A549 treated with GW870086 at 1 μM for 4 hours (cell line): ENCODE measurements around the gene TJP3. TPM values are rescaled to one million over a fixed set of nuclear protein-coding genes. Genes with fewer than 3 reads are reported as not detected.

ENCODE experiments used
- total RNA-seq: library from RNA; stranded (reverse); fragments of 200-300 nt; extraction: Qiagen RNA extraction; gene quantifications from 5 replicates; pipeline ENCODE4 v1.2.3, GENCODE V29; 2022; ENCODE audit warnings: low read depth

The TJP3 gene, protein sequence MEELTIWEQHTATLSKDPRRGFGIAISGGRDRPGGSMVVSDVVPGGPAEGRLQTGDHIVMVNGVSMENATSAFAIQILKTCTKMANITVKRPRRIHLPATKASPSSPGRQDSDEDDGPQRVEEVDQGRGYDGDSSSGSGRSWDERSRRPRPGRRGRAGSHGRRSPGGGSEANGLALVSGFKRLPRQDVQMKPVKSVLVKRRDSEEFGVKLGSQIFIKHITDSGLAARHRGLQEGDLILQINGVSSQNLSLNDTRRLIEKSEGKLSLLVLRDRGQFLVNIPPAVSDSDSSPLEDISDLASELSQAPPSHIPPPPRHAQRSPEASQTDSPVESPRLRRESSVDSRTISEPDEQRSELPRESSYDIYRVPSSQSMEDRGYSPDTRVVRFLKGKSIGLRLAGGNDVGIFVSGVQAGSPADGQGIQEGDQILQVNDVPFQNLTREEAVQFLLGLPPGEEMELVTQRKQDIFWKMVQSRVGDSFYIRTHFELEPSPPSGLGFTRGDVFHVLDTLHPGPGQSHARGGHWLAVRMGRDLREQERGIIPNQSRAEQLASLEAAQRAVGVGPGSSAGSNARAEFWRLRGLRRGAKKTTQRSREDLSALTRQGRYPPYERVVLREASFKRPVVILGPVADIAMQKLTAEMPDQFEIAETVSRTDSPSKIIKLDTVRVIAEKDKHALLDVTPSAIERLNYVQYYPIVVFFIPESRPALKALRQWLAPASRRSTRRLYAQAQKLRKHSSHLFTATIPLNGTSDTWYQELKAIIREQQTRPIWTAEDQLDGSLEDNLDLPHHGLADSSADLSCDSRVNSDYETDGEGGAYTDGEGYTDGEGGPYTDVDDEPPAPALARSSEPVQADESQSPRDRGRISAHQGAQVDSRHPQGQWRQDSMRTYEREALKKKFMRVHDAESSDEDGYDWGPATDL
- 0.49 to 1.3 TPM (median 0.90 TPM) in 5 replicates for total RNA-seq

DNA sequence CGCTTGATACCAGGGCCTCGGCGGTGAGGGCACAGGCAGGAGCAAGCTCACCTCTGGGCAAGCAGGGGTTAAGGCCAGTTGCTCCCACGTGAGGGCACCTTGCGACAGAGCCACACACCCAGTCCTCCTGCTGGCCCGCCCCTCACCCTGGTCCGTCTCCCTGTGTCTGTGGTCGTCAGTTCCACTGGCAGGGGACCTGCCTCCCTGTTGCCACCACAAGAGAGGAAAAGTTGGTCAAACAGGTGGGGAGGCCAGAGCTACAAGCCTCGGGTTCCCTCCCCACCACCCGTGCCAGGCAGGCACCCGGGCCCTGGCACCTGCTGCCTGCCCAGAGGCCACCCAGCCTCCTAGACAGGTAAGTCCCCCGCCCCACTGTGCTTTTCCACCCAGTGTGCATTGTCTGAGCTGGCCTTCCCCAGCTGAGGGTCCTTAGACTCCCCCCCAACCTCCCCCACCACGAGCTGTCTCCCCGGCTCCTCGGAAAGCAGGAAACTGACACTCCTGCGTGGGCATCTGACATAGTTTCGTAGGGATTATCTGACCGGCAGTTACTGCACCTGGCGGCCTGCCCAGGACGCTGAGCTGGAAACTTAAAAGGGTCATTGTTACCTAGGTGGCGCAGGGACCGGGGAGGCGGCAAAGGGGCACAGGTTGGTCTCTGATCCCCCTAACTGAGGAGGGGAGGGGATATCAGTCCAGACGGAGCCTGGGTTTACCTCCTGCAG lies at the start of gene TJP3:
TJP3 (plus strand) TSS at position 178 of the 725 bp plus-strand sequence. CDS start 20,049 bp downstream, outside the sequence.

DNA sequence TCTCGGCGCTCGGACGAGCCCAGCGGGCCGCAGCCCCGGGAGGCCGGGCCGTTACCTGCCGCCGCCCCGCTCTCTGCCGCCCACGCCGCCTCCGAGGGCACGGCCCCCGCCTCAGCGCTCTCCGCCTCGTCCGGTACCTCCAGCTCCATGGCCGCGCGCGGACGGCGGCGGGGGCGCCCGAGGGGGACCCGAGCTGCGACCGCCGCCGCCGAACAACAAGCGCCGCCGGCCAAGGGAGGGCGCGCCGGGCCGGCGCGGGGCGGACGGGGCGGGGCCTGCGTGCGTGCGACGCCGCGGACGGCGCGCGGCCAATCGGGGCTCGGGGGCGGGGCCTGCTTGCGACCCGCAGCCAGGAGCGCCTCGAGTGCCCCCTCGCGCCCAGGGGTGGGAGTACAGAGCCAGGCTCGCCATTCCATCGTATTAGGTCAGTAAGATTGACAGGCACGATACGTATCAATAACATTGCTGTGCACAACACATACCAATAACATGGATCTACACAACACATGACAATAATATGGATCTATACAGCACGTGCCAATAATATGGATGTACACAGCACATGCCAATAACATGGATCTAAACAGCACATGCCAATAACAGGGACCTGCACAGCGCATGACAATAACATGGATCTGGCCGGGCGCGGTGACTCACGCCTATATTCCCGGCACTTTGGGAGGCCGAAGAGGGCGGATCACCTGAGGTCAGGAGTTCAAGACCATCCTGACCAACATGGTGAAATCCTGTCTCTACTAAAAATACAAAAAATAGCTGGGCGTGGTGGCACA lies 7.7 kb upstream of the TJP3 start, which contains the start of gene PIP5K1C:
PIP5K1C (minus strand) TSS at position 227 of the 791 bp plus-strand sequence; CDS start at position 149, 78 bp downstream.

DNA sequence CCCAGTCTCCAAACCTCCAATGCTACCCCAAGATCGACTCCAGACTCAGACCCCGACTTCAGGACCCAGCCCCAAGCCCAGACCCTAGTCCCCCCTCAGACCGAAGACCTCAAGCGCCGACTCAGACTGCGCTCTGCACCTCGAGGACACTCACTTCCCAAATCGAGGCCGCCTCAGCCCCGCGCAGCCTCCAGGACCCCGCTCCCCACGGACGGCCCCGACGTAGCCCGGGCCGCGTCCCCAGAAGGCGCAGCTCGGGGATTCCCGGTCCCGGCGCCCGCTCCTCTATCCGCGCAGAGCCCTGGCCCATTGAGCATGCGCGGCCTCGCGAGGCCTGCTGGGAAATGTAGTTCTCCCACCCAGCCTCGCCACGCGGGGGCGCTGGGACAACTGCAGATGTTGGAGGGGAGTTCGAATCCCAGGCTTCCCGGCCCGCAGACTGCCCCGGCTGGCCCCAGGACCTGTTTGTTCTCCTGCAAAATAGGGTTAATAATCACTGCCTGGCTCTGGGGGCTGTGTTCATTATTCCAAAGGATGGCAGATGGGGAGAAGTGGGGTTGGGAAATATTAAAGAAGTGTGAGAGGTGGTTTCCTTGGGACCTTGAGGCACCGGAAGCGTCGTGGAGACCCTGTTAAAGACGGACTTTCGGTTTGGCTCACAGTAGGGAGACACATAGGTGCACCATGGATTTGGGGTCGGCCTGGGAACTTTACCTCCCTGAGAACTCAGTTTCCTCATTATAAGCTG lies 53.4 kb downstream of the TJP3 start, which contains the start of gene APBA3:
APBA3 (minus strand) TSS at position 311 of the 748 bp plus-strand sequence. CDS start 1,428 bp downstream, outside the sequence.

DNA sequence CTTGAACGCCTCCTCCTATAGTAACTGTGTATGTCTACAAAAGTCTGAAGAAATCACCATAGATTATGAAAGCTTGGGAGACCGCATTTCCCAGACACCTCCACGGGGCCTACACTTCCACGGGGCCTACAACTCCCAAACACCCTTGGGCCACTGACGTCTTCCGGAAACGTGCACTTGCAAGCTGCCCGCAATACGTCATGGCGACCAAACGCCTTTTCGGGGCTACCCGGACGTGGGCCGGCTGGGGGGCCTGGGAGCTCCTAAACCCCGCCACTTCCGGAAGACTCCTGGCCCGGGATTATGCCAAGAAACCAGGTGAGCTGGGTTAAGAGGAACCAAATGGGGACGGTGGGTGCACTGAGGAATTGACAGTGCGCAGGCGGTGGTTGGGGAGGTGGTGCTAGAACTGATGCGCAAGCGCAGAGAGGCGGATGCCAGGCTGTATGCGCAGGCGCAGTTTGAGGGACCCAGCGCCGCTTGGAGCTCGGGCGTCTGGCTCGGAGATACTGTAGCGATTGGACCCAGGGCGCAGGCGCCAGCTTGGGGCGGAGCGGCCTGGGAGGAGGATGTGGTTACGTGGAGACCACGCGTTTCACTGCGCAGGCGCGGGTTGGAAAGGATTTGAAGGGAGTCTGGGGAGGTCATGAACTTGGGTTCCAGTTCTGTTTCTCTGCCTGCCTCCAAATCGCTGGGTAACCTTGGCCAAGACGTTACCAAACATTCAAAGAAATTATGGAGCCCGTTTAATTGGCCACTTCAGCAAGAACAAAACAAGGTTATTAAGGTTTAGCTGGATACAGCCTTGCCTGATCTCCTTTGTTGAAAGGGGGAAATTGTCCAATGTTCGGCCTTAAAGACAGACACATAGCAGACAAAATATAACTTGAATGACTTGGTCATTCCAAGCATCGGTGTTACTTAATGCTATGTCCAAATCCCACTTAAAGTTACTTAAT lies 54.6 kb downstream of the TJP3 start, which contains the start of gene MRPL54:
MRPL54 (plus strand) TSS at position 182 of the 959 bp plus-strand sequence; CDS start at position 201, 19 bp downstream.

DNA sequence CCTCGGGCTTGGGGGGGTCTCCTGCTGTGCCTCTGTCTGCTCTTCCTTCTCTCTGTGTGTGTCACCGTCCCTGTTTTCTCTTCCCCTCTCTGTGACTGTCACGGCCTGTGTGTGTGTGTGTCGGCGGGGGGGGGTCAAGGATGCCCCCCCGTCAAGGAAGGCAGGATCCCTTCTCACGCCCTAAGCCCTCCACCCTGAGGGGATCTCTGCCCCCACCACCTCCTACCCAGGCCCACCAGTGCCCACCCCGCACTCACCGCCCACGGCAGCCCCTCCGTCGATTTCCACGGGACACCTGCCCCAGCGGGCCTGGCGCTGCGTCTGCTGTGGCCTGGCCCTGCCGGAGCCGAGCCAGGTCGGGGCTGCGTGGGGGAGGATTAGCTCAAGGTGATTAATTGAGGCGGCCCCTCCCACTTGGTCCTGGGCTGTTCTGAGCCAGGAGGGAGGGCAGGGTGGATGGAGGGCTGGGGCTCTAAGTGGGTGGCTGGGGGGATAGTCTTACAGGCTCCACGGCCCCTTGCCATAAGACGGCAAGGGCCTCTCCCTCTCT lies 63.8 kb downstream of the TJP3 start, which contains the start of gene RAX2:
RAX2 (minus strand) TSS at position 323 of the 550 bp plus-strand sequence. CDS start 486 bp downstream, outside the sequence.

DNA sequence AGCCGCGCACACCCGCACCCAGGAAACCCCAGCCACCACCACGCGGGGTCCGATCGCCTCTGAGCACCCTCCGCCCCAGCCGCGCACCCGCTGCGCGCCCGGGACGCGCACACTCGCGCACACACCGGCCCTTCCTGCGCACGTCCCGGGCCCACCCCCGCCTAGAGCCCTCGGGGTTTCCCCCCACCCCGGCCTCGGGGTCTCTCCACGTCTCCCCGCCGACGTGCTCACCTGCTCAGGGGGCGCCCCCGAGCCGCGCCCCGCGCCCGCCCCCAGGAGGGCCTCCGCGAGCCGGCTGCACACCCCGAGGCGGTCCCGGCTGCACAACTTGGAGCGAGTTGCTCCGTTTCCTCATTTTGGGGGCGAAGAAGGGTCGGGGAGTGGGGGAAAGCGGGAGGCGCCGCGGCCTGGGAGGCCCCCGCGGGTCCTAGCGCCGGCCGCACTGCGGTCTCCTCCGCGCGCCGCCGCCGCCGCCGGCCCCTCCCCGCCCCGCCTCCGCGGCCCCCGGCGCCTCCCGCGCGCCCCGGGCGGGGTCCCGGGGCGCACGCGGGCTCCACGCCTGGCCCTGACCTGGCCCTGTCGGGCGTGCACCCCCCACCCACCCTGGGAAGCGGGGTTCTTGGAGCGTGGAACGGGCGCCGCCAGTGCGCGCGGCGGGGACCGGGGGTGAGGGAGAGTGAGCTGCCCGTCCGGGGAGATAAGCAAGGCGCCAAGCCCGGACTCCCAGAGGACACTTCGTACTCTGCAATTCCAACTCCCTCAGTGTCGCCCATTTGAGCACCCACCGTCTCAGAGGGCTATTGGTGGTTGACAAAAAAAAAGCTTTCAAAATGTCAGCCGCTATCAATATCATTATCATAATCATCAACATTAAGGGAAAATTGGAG lies 78.0 kb downstream of the TJP3 start, which contains the start of gene MATK:
MATK (minus strand) TSS at position 444 of the 887 bp plus-strand sequence. CDS start 1,246 bp downstream, outside the sequence.

Other genes starting within 250 kb of the TJP3 start
- gene SMIM24, start 227.9 kb upstream of the TJP3 start, total RNA-seq, result 0.22 to 1.0 TPM (median 0.44 TPM) in 5 replicates
- not detected in 5 replicates for gene SMIM44, start 224.9 kb upstream of the TJP3 start, total RNA-seq
- 13.6 to 18.9 TPM (median 18.0 TPM) in 5 replicates for gene DOHH, start 207.7 kb upstream of the TJP3 start, total RNA-seq
- 22.7 to 40.0 TPM (median 35.7 TPM) in 5 replicates for gene FZR1, start 202.1 kb upstream of the TJP3 start, total RNA-seq
- not detected in 5 replicates for gene TEKTIP1, start 169.2 kb upstream of the TJP3 start, total RNA-seq
- gene MFSD12, start 150.8 kb upstream of the TJP3 start, total RNA-seq, result 115 to 157 TPM (median 152 TPM) in 5 replicates
- gene HMG20B, start 135.4 kb upstream of the TJP3 start, total RNA-seq, result 46.3 to 67.7 TPM (median 63.2 TPM) in 5 replicates
- gene GIPC3, start 122.9 kb upstream of the TJP3 start, total RNA-seq, result 0.27 to 0.42 TPM (median 0.31 TPM) in 5 replicates
- gene TBXA2R, start 101.5 kb upstream of the TJP3 start, total RNA-seq, result 0.74 to 1.2 TPM (median 0.99 TPM) in 5 replicates
- 12.6 to 19.7 TPM (median 17.5 TPM) in 5 replicates for gene CACTIN, start 81.6 kb upstream of the TJP3 start, total RNA-seq
- 9.9 to 13.2 TPM (median 12.1 TPM) in 5 replicates for gene PIP5K1C, start 7.9 kb upstream of the TJP3 start, total RNA-seq
- 8.6 to 13.1 TPM (median 12.1 TPM) in 5 replicates for gene APBA3, start 53.3 kb downstream of the TJP3 start, total RNA-seq
- 64.2 to 84.4 TPM (median 68.8 TPM) in 5 replicates for gene MRPL54, start 54.3 kb downstream of the TJP3 start, total RNA-seq
- gene RAX2, start 63.8 kb downstream of the TJP3 start, total RNA-seq, result not detected in 5 replicates
- 0.94 to 1.8 TPM (median 1.2 TPM) in 5 replicates for gene MATK, start 78.0 kb downstream of the TJP3 start, total RNA-seq
- 0.21 TPM in 1 of 5 replicates, not detected in the others for gene ZFR2, start 160.7 kb downstream of the TJP3 start, total RNA-seq
- gene ATCAY, start 172.3 kb downstream of the TJP3 start, total RNA-seq, result 0.05 to 0.43 TPM (median 0.13 TPM) in 5 replicates
- gene NMRK2, start 224.7 kb downstream of the TJP3 start, total RNA-seq, result not detected in 5 replicates